VCaP (cell line): ENCODE measurements around the gene LENG1.

Source experiments
- H3K27ac ChIP-seq: fragments of 450-650 bp; 2 replicates; pipeline ENCODE4 v1.5.1; 2017
- CTCF ChIP-seq: fragments of 450-650 bp; conservative IDR thresholded peaks from 2 replicates; pipeline ENCODE4 v1.5.1; 2017; ENCODE audit warnings: mild to moderate bottlenecking, moderate library complexity

LENG1 gene

GRCh38 chr19:54159352-54160181 lies at the start of gene LENG1:
Gene LENG1 (minus strand): TSS chr19:54159721. CDS start chr19:54159695, 26 bp downstream.
- H3K27ac ChIP-seq: peak within 1 kb of the TSS; percentile 91
- peak; percentile 7; the same call in 1 of the 2 replicates for TF ChIP-seq CTCF

- peak overlapping the region; percentile 98 for H3K27ac ChIP-seq
- TF ChIP-seq CTCF: no peak
Measured at GRCh38 chr19:54208784-54209057, 49.2 kb upstream of the LENG1 start.

- peak overlapping the region; percentile 98 for H3K27ac ChIP-seq
- TF ChIP-seq CTCF: no peak
Measured at GRCh38 chr19:54207983-54208783, 48.7 kb upstream of the LENG1 start.

GRCh38 chr19:54207676-54207982 lies 48.1 kb upstream of the LENG1 start:
- H3K27ac ChIP-seq: peak overlapping the region; percentile 98
- TF ChIP-seq CTCF: no peak

GRCh38 chr19:54207193-54207592 lies 47.7 kb upstream of the LENG1 start:
- peak overlapping the region; percentile 98 for H3K27ac ChIP-seq

- no peak for TF ChIP-seq CTCF
- H3K27ac ChIP-seq: peak overlapping the region; percentile 98
Measured at GRCh38 chr19:54206831-54207177, 47.3 kb upstream of the LENG1 start.

- no peak for TF ChIP-seq CTCF
Measured at GRCh38 chr19:54206030-54206830, 46.7 kb upstream of the LENG1 start.

More at GRCh38 chr19:54206030-54206830, 46.7 kb upstream of the LENG1 start:
- H3K27ac ChIP-seq: peak overlapping the region; percentile 98
